Measurements from ENCODE around the gene MNX1. TPM values are rescaled to one million over a fixed set of nuclear protein-coding genes. Genes with fewer than 3 reads are reported as not detected.

MNX1 gene
- total and polyA plus RNA-seq, 2 of the 4 experiments (the other 2 are of a cell fraction): not detected

DNA sequence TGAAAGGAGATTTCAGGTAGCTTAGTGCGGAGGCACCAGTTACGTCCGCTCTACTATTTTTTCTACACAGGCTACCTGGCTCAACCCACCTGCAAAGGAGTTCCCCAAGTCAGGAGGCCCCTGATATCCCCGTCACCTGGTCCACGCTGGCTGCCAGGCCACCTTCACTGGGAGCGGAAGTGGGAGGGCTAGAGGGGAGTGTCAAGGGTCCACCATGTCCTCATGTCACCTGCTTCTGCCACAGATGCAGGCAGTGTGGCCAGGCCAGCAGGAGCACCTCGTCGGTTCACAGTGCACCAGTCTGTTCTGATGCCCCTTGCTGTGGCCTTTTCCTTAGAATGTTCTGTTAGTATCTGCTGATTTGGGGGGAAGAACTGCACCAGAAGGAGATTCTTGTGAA is 44.1 kb downstream of the MNX1 start:
- BruUV-seq (replicated peaks): no TSS peak
- no peak overlapping the region for H4K8ac ChIP-seq (ENCODE audit: low read depth in 2 of 2, low read length in 2 of 2)
- no peaks in the 10 kb centered on the region for H3K27me3 ChIP-seq (ENCODE audit: control insufficient read depth, insufficient read depth, low read length)
- DNase-seq (no peak), ATAC-seq (ENCODE audit: low read depth) (no peak)
- no peaks in the 10 kb centered on the region for H3K4me1 ChIP-seq (ENCODE audit: control insufficient read depth, insufficient read depth, low read length)
- H3K9me3 ChIP-seq (ENCODE audit: control insufficient read depth, insufficient read depth, low read length): no peaks in the 10 kb centered on the region
- H3K18ac ChIP-seq (ENCODE audit: low read depth, low read length): no peak overlapping the region
- H3K56ac ChIP-seq (ENCODE audit: extremely low read depth, insufficient read depth, low read length): no peak overlapping the region
- no peaks in the 10 kb centered on the region for H3K9me1 ChIP-seq (ENCODE audit: insufficient read depth, low read length)
- no peak overlapping the region for H2AK9ac ChIP-seq (replicated peaks; ENCODE audit: low read depth, low read length, poor library complexity)
- no peak overlapping the region for H2AFZ ChIP-seq (replicated peaks; ENCODE audit: low read length, poor library complexity)
- H4K5ac ChIP-seq (ENCODE audit: low read depth, low read length): no peak overlapping the region
- intact Hi-C loops (cut with micrococcal nuclease): loop anchor here (10.0 kb wide), 1 partner anchor 408 kb away; no protein-coding TSS in a partner anchor
- dilution Hi-C loops (cut with HindIII; ENCODE audit: low sequenced_read_pairs, unreplicated experiment): no loop called here
- H2BK15ac ChIP-seq (ENCODE audit: low read depth, low read length): no peak overlapping the region
- no peak overlapping the region; the same call in 1 of the 2 replicates for H3K9ac ChIP-seq (ENCODE audit: low read depth, low read length)
- H4K91ac ChIP-seq (ENCODE audit: insufficient read depth, low read depth, low read length): no peak overlapping the region
- H3K79me1 ChIP-seq (ENCODE audit: low read depth in 1 of 2, low read length in 2 of 2): peaks cover 3 to 8% of the 10 kb centered on the region in 2 experiments; a peak in 2 of 4 replicates
- H3K14ac ChIP-seq (replicated peaks; ENCODE audit: low read depth, low read length): no peak overlapping the region
- H3K36me3 ChIP-seq (ENCODE audit: control insufficient read depth, insufficient read depth, low read length): peaks cover 62% of the 10 kb centered on the region
- no peak overlapping the region for H2AK5ac ChIP-seq (ENCODE audit: low read depth, low read length)
- H3K27ac ChIP-seq (ENCODE audit: insufficient read depth, low read length): no peak overlapping the region
- H3K23ac ChIP-seq (ENCODE audit: low read depth, low read length): no peak overlapping the region
- no CpG with 5 or more reads among the region's 8 CpGs for WGBS, 2 experiments (ENCODE audit: extremely low coverage in 2 of 2, insufficient read length in 1 of 2)
- H3K4me2 ChIP-seq (ENCODE audit: low read depth, low read length): no peak overlapping the region
- H2BK20ac ChIP-seq (ENCODE audit: low read depth, low read length): no peak overlapping the region
- in situ Hi-C loops (cut with MboI; ENCODE audit: low sequenced_read_pairs): loop anchor here (25.0 kb wide), 3 partner anchors 171 to 421 kb away; partner anchors contain the start of gene UBE3C
- H2BK5ac ChIP-seq (ENCODE audit: low read depth, low read length, poor library complexity, severe bottlenecking): no peak overlapping the region
- no peak for TF ChIP-seq MAZ (IDR thresholded peaks at IDR 0.05; ENCODE audit: borderline replicate concordance, low read depth, low read length)
- TF ChIP-seq ELK1 (IDR thresholded peaks at IDR 0.05; ENCODE audit: borderline replicate concordance, low read depth, low read length): no peak
- no peak for TF ChIP-seq RFX5 (IDR thresholded peaks at IDR 0.05; ENCODE audit: low read depth, low read length)
- no peak for TF ChIP-seq SMC3 (IDR thresholded peaks at IDR 0.05; ENCODE audit: low read depth, low read length)
- no peak for TF ChIP-seq CEBPB (IDR thresholded peaks at IDR 0.05; ENCODE audit: low read depth, low read length)
- no peak for TF ChIP-seq FOS (IDR thresholded peaks at IDR 0.05; ENCODE audit: low read depth, low read length)
- TF ChIP-seq NFE2L2 (IDR thresholded peaks at IDR 0.05; ENCODE audit: low read depth, low read length): no peak
- no peak for TF ChIP-seq MXI1 (IDR thresholded peaks at IDR 0.05; ENCODE audit: borderline replicate concordance, low read depth, low read length)
- no peak for TF ChIP-seq RAD21 (IDR thresholded peaks at IDR 0.05; ENCODE audit: low read length)
- TF ChIP-seq, protein P1, sequence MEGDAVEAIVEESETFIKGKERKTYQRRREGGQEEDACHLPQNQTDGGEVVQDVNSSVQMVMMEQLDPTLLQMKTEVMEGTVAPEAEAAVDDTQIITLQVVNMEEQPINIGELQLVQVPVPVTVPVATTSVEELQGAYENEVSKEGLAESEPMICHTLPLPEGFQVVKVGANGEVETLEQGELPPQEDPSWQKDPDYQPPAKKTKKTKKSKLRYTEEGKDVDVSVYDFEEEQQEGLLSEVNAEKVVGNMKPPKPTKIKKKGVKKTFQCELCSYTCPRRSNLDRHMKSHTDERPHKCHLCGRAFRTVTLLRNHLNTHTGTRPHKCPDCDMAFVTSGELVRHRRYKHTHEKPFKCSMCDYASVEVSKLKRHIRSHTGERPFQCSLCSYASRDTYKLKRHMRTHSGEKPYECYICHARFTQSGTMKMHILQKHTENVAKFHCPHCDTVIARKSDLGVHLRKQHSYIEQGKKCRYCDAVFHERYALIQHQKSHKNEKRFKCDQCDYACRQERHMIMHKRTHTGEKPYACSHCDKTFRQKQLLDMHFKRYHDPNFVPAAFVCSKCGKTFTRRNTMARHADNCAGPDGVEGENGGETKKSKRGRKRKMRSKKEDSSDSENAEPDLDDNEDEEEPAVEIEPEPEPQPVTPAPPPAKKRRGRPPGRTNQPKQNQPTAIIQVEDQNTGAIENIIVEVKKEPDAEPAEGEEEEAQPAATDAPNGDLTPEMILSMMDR (conservative IDR thresholded peaks at IDR 0.05; ENCODE audit: low read depth, low read length): no peak
- no peak for TF ChIP-seq BHLHE40 (IDR thresholded peaks at IDR 0.05; ENCODE audit: low read depth, low read length)
- no peak for TF ChIP-seq MAFK (IDR thresholded peaks at IDR 0.05; ENCODE audit: low read depth, low read length)
- no peak for TF ChIP-seq RCOR1 (IDR thresholded peaks at IDR 0.05; ENCODE audit: insufficient replicate concordance, low read length)
- TF ChIP-seq POLR2A (IDR thresholded peaks at IDR 0.05; ENCODE audit: low read depth, low read length): no peak
- TF ChIP-seq CHD1 (IDR thresholded peaks at IDR 0.05; ENCODE audit: low read depth, low read length): no peak
- TF ChIP-seq, protein P2, sequence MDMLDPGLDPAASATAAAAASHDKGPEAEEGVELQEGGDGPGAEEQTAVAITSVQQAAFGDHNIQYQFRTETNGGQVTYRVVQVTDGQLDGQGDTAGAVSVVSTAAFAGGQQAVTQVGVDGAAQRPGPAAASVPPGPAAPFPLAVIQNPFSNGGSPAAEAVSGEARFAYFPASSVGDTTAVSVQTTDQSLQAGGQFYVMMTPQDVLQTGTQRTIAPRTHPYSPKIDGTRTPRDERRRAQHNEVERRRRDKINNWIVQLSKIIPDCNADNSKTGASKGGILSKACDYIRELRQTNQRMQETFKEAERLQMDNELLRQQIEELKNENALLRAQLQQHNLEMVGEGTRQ (IDR thresholded peaks at IDR 0.05; ENCODE audit: low read depth, low read length): no peak
- H3K4me3 ChIP-seq (ENCODE audit: insufficient read depth, low read depth, low read length): no peak overlapping the region
- no peak overlapping the region for H2BK120ac ChIP-seq (ENCODE audit: low read depth, low read length)
- no peak overlapping the region for H3K4ac ChIP-seq (ENCODE audit: low read depth, low read length)
- H4K20me1 ChIP-seq (ENCODE audit: insufficient read depth, low read length): no peaks in the 10 kb centered on the region; the same call in 1 of the 2 replicates
- POLR2A ChIA-PET (ENCODE audit: unreplicated experiment): no interaction called here
- CTCF ChIA-PET: no interaction called here

Measured in IMR-90 (cell line).